Fibroblast of skin of left biceps (primary cell): Measurements from ENCODE around the gene UBE2M.
A peak's percentile ranks its signal among the peaks of the same experiment; 100 is the strongest.

Source experiments
- DNase-seq, 2 experiments: peaks; one replicate each; pipeline ENCODE4 v3.0.0-alpha.2; 2013; ENCODE audit warnings: low read depth in 2 of 2

Gene UBE2M

DNA sequence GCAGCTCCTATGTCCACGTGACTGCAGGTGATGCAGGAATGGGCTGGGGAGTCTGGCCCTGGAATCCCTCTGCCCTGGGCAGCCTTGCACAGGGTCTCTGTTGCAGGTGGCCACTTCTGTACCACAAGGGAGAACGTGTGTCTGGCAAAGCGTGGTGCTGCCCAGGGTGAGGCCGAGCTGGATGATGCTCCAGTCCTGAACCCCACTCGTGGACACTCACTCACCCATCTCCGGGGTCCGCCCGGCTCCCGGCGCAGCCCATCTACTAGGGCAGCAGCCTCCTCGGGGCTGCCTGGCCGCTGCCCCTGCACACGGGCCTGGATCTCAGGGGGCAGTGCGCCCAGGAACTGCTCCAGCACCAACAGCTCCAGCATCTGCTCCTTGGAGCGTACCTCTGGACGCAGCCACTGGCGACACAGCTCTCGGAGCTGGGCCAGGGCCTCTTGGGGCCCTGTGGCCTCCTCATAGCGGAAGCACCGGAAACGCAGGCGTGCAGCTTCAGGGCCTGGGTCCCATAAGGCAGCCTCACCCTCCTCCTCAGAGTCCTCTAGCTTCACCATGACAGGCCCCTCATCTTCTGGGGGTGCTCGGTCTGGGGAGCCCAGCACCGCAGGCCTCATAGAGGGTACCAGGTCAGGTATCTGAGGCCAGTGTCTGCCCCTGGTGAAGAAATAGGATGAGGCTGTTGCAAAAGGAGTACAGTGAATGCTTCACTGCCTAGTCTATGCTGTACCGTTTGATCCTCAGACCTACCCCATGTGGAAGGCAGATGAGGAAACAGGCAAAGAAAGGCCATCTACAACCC is 12.6 kb upstream of the UBE2M start:
- DNase-seq: no peak

DNA sequence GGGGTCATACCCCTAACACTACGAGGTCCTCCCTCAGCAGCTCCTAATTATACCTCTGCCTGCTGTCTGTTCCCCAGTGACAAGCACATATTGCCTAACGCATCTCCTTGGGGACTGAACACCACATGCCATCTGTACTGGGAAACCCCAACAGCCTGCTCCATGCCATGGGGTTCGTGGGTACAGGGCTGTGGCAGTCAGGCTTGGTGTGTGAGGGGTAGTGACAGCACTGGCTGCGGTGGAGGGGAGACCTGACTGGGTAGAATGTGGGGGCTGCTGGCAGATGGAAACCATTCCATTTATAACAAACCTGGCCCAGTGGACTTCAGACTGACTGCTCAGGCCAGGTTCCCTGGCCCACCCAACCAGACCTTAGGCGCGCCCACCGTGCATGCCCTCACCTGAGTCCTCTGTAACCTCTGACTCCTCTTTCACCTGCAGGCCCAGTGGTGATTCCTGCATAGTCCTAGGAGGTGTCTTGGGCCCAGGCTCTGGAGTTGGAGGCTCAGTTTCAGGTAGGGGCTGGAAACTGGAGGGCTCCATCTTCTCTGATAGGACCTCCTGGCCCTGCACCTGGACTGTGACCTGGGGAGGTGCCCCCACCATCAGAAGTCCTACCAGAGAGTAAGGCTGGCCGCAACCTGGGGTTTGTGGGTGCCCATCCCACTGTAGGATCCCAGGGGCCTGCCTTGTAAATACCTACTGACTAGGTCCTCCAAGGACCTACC is 11.7 kb upstream of the UBE2M start:
- DNase-seq: no peak

DNA sequence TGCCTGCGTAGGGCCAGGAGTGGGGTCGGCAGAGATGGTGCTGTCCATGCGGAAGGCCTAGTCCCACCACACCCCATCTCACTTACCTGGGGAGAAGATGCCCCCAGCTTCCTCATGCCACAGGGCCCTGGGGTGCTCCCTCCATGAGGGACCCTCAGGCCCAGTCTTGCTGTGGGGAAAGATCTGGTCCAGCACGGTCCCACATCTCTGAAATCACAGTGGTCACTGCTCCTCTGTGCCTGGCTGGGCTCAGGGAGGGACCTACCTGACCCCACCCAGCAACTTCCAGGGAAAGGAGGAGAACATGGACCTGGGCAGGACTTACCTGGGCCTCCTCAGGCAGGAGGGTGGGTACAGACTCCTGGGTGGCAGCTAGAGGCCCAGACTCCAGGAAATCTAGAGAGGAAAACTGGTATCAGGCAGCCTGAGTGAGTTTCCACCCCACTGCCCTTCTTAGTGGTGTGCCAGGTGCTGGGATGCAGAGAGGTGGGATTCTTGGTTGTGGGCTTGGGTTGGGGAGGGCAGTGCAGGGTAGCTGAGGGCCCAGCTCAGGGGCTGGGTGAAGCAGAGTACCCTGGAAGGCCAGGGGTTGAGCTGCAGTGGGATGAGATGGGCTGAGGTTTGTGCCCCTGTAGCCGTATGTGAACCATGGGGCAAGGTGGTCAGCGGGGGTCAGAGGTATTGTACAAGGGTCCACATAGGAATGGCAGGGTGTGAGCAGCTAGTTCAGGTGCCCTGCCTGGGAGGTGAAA is 11.0 kb upstream of the UBE2M start:
- DNase-seq: no peak

DNA sequence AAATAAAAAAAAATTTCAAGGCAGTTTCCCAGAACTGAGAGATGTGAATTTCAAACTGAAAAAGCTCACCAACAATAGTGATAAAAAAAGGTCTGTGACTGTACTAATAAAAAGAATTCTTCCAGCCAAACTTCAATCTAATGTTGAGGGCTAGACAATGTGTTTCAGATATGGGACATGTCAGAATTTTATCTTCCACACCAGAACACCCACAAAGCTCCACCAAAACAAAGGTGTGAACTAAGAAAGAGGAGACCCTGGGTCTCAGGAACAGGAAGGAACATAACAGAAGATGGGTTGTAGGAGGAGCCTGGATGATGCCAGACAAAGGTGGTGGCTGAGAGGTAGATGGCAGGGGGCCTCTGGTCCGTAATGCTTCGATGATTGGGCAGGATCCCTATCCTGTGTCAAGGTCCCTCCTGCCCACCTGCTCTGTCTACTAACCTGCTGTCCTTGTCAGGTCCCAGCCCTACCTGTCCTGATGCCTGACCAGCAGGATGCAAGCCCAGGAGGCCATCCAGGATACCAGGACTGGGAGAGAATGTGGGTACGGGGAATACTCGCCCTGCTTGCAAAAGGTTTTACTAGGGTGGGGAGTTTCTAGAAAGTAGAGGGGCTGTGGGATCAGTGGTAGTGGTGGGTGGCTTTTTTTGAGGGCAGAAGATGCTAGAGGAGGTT is 10.2 kb upstream of the UBE2M start:
- no peak for DNase-seq

DNA sequence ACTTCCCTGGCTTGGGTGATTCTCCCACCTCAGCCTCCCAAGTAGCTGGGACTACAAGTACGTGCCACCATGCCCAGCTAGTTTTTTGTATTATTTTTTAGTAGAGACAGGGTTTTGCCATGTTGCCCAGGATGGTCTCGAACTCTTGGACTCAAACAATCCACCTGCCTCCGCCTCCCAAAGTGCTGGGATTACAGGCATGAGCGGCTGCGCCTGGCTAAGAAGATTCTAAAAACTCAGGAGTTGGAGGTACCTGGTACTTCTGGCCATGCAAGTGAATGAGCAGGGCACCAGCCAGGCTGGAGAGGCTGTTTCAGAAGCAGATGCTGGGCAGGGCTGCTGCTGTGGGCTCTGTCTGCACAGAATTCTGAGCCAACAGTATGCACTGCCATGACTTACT is 8.6 kb upstream of the UBE2M start:
- no peak for DNase-seq

DNA sequence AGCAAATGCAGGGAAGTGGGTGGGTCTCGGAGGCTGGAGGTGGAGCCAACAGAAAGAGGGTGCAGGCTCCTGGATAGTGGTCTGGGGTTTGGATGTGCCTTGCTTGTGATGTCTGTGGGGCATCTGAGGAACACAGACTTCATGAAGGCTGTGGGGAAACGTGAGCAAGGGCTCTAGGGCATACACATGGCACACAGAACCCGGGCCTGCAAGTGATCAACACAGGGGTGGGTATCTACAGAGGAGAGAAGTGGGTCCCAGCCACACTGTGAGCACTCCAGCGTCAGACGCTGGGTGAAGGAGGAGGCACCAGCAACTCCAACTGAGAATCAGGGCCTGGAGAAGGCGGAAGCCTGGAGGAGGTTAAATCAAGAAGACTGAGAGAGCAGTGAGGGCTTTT is 5.4 kb upstream of the UBE2M start:
- DNase-seq: no peak

DNA sequence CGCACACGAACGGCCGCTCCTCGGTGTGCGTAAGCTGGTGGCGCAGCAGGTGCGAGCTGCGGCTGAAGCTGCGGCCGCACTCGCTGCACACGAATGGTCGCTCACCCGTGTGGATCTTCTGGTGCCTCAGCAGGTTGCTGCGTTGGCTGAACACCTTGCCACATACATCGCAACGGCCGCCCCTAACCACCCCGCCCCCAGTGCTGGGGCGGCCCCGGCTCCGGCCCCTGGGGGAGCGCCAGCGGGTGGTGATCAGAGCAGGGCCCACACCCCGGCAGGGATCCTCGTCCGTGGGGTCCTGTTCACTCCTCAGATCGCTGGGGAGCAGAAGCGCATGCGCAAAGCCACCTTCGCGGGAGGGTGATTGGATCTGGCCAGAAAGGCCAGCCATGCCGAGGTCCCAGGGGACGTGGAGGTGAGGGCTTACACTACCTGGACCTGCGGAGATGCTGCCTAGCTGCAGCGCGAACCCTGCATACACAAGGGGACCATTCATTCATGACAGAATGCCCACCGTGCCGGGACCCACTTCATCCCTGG is 4.7 kb upstream of the UBE2M start:
- DNase-seq: no peak

DNA sequence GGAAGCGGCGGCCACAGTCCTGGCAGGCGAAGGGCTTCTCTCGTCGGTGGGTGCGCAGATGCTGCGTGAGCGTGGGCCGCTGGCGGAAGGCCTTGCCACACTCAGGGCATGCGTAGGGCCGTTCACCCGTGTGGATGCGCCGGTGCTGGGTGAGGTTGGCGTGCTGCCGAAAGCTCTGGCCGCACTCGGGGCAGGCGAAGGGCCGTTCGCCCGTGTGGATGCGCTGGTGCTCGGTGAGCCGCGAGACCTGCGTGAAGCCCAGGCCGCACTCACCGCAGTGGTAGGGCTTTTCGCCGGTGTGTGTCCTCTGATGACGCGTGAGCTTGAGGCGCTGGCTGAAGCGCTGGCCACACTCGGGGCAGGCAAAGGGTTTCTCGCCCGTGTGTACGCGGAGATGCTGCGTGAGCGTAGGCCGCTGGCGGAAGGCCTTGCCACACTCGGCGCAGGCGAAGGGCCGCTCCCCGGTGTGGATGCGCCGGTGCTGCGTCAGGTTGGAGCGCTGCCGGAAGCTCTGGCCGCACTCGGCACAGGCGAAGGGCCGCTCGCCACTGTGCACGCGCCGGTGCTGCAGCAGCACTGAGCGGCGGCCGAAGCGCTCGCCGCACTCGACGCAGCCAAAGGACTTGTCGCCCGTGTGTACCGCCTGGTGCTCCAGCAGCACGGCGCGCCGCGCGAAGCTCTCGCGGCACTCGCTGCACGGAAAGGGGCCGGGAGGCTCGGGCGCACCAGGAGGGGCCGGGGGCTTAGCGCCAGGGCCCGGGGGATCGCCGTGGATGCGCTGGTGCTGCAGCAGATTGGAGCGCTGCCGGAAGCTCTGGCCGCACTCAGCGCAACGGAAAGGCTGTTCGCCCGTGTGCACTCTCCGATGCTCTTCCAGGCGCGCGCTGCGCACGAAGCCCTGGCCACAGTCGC is 4.0 kb upstream of the UBE2M start:
- no peak for DNase-seq

DNA sequence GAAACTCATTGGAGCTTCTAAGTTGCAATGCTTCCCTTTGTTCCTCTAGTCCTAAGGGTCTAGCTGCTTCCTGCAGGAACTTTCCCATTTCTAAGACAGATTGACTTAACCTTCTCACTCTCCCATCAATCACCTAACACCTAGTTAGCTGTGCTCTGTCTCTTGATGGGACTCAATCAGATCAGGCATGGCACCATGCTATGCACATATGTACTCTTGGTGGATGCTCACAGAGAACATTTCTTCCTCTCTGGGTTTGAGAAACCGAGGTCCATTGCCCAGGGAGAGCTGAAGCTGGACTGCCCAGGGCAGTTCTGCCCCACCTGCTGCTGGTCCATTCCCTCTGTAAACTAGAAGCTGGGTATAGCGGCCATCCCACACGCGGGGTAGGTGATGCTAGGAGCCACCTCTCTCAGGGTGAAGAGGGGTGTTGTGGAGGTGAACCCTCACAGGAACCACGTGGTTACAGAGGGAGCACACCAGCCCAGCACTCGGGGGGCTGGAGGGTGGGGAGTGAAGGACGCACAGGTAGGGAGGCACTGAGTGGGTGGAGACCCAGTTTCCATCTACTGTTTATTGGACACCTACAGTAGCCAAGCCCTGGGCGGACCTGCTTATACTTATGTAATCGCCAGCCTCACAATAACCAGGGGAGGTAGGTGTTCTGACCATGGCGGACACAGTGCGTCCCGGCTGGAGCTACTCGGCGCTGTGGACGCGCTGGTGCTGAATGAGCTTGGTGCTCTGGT is 3.1 kb upstream of the UBE2M start:
- DNase-seq: no peak

DNA sequence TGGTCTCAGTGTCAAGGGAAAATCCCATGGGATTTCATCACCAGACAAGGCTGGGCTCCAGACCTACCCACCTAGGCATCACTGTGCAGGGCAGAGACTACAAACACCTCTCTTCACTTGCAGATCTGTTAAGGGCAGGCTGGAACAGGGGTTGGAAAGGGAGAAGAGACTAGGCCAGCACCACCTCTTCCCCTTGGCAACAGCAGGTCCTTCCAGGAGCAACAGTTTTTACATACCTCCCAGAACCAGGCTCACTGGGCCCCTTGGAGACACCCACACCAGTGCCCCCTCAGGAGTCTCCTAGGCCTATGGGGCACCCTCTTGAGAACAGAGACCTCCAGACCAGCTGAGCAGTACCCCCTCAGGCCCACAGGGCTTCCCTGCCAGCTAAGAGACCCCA is 2.5 kb upstream of the UBE2M start:
- no peak for DNase-seq

DNA sequence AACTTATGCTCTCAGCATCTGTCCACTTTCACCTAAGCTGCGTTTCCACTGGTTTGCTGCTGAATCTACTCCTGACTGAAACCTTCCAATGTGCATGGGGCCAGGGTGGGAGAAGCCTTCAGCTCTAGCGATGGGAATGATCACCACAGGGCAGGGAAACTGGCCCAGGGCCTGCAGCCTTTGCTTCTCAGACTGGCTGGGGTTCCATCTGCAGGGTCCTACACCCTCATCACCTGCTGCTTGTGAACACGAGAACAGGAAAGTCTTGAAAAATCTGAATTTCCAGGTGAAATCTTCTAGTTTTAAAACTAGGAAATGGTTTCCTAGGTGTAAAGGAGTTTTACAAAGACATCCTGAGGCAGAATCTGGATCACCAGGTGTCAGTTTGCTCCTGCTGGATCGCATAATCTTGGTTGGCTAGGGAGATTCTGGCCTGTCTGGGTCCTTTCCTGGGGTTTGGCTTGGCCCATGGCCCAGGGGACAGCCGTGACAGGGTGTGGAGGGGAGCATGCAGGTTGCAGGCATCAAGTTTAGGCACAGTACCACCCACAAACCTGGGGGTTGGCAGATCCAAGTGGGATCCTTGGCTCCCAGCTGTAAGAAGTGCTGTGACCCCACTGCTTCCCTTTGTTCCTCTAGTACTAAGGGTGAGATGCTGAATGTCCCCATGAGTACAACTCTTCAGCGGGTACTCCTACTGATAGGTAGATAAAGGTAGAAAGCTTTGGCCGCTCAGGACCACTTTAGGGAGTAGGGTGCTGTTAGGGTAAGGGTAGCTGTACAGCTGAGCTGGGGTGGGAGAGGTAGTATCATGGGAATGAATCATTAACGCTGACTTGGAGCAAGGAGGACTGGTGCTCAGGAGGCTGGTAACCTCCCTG is 1.8 kb upstream of the UBE2M start:
- no peak for DNase-seq

DNA sequence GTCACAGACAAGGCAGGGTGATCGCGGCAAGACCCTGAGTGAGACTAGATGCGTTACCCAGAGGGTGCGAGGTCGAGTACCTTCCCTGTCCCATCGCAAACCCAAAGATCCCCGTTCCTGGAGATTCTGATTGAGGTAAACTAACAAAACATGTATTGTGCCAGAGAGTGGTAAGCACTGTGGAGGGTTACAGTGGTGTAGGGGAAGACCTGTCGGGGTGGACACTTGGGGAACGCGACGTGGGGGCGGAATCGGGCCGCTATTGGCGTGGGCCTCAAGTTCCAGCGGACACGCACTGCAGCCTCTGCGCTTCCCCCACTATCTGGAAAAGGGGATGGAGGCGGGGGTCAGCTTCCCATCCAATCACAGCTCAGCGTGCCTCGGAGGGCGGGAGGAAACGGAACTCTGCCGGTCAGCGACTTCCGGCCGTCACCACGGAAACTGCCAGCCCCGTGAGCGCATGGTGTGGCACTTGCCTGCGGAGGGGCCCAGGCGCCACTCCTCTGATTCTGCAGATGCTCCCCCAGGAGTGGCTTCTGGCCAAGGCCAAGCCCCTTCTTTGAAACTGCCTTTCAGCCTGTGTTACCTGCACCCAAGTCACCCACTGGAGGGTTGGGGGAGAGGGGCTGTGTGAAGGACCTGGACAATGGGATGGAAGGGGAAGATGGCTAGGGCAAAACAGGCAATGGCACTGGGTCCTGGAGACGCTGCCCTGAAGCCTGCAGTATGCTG is 1.0 kb upstream of the UBE2M start:
- peak in 1 of 2 experiments; percentile 61 for DNase-seq

DNA sequence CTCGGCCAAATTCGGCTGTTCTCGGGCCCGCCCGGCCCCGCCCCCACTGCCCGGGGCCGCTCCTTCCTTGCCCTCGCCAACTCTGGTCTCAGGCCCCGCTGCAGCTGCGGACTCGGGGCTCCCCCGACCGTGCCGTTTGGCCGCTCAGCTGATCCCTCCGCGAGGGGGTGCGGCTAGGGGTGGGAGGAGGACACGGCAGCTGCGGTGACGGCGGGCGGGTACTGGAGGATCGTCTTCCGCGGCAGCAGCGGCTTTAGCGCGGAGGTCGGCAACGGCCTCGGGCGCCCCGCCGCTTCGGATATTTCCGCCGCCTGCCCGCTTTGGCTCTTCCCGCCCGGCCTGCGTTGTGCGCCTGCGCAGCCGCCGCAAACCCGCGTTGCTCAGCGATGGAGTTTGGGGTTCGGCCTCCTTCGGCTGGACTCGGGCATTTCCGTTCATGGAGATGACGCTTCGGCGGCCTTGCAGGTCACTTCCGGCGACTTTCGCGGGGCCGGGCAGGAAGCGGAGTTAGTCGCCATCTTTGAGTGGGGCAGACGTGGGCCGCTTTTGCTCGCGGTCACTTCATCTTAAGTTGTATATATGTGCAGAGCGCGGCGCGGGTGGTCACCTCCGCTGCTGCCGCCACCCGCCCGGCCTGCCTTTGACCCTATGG is 338 bp upstream of the UBE2M start:
- DNase-seq: peak; percentile 95 to 96

DNA sequence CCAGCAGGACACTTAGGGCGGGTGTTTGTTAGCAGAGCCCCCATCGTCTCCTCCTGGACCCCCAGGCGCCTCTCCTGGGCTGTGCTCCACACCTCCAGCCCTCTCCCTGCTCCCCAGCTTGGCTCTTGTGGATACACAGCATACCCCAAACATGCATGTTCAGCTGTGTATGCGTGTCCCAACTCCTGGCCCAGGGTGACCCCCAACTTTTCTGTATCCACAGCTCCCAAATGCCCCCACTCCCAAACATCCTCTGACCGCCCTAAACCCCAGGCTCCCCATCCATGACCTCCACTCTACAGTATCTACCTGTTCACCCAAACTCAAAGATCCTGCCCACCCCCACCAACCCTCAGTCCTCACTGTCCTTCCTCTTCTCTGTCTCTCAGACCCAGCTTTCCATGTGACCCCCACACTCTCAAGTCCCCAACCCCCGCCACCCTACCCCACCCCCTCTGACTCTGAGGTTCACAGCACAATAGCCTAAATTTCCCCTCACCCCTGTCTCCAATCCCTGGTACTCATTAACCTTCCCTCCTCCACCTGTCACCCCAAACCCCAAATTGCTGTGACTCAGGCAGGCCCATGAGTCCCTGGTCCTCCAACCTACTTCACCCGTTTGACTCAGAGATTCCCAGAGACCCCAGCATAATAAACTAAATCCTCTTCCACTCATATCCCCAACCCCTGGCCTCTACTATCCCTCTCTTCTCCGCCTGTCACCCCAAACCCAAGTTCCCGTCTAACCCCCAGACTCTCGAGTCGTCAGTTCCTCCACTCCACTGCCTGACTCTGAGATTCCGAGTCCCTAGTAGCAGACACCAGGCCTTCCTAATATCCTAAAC is 968 bp downstream of the UBE2M start:
- DNase-seq: no peak

DNA sequence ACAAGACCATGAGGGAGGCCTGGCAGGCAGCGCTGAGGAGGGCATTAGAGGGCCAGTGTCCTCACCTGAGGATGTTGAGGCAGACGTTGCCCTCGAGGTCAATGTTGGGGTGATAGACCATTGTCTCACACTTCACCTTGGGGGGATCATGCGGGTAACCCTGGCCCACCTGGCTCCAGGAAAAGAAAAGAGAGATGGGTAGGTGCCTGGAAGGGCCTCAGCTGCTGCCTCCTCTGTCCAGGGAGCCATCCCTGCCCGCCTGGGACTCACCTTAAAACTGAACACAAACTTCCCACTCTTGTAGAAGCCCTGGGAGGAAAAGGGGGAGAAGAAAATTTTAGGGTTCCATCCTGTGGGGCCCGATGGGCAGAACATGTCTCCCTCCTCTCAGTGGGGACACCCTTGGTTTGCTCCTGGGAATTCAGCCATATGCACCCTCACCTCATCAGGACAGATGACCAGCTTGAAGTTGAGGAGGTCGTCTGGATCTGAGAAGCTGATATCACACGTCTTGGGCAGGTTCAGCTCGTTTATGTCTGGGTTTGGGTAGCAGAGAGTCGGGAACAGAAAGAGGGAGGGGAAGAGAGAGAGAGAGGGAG is 1.7 kb downstream of the UBE2M start:
- no peak for DNase-seq

DNA sequence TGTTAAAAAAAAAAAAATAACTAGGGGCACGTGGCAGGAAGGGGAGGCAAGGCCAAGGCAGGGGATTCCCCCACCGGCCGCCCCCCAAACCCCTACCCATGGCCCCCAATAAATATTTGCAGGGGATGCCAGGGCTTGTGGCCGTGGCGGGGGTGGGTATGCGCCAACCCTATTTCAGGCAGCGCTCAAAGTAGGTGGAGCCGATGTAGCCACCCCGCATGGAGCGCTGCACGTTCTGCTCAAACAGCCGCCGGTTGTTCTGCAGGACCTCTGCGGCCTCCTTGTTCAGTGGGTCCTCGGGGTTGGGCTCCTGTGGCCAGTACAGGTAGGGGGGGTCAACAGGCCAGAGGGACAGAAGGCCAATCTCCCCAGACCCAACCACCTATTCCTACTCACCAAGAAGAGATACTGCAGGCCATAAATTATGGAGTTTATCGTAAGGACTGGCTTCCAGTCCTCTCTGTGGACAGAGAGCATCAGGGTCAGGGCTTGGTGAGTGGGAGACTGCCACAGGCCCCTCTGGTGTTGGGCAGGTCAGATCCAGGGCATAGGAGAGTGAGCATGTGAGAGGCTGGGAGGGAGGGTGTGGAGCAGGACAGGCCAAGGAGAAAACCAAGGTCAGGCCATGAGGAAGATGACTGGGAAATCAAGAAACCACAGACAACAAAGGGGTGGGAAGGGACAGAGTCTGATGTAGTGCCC is 2.3 kb downstream of the UBE2M start:
- no peak for DNase-seq
